Measurements from ENCODE around the gene C1QTNF7. TPM values are rescaled to one million over a fixed set of nuclear protein-coding genes. Genes with fewer than 3 reads are reported as not detected.

C1QTNF7 gene
- total RNA-seq, 1 experiment from 2014 or later: 0.04 TPM

DNA sequence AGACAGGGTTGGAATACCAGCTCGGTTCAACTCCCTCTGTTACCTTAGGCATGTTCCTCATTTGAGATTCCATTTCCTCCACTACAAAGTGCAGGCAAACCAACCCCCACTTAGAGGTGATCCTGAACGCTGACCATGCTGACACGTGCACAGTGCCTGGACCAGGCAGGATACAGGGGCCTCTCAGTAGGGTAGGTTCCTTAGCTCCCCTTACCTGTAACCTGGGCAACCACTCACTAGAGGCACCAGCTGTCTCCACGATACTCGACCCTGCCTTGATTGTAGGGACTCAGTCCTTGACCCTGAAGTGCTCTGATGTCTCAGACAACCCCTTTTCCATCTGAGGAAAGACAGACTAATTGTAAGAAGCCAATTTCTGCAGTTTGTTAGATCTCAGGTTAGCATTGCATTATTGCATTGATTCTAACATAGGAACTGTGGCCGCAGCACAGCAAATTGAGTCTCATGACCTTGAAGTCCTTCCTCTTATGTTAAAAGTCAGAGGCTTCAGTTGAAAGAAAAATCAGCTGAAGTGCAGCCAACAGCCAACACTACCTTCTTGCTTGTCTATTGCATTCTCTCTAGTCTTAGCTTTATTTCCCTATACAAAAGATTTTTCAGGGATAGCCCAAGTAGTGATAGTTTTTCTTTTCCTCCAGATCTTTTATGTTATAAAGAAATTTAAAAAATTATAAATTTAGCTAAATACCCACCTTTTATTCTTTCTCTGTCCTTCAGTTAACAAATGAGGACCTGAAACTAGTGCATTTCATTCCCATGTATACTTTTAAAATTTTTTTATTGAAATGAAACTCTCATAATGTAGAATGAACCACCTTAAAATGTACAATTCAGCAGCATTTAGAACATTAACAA is 11.2 kb upstream of the C1QTNF7 start:
- ChIA-PET CTCF (interaction anchor here (0.8 to 1.1 kb wide), 3 partner anchors 15 to 54 kb away, joined by 3 to 7 read pairs (median 4); partner anchors contain the start of gene CC2D2A), POLR2A (no interaction called here)
- peak; percentile 70 for ATAC-seq
- Mint-ChIP-seq H3K4me3 (no peak overlapping the region), H3K4me1 (peaks cover 13% of the 10 kb centered on the region), H3K27ac (no peak overlapping the region), H3K27me3 (ENCODE audit: low read depth) (no peaks in the 10 kb centered on the region), H3K36me3 (no peaks in the 10 kb centered on the region), H3K9me3 (no peaks in the 10 kb centered on the region)
- TF ChIP-seq, protein P1, sequence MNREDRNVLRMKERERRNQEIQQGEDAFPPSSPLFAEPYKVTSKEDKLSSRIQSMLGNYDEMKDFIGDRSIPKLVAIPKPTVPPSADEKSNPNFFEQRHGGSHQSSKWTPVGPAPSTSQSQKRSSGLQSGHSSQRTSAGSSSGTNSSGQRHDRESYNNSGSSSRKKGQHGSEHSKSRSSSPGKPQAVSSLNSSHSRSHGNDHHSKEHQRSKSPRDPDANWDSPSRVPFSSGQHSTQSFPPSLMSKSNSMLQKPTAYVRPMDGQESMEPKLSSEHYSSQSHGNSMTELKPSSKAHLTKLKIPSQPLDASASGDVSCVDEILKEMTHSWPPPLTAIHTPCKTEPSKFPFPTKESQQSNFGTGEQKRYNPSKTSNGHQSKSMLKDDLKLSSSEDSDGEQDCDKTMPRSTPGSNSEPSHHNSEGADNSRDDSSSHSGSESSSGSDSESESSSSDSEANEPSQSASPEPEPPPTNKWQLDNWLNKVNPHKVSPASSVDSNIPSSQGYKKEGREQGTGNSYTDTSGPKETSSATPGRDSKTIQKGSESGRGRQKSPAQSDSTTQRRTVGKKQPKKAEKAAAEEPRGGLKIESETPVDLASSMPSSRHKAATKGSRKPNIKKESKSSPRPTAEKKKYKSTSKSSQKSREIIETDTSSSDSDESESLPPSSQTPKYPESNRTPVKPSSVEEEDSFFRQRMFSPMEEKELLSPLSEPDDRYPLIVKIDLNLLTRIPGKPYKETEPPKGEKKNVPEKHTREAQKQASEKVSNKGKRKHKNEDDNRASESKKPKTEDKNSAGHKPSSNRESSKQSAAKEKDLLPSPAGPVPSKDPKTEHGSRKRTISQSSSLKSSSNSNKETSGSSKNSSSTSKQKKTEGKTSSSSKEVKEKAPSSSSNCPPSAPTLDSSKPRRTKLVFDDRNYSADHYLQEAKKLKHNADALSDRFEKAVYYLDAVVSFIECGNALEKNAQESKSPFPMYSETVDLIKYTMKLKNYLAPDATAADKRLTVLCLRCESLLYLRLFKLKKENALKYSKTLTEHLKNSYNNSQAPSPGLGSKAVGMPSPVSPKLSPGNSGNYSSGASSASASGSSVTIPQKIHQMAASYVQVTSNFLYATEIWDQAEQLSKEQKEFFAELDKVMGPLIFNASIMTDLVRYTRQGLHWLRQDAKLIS (CRISPR knock-in tag; IDR thresholded peaks at IDR 0.05; ENCODE audit: borderline replicate concordance): no peak
- TF ChIP-seq, protein P2, sequence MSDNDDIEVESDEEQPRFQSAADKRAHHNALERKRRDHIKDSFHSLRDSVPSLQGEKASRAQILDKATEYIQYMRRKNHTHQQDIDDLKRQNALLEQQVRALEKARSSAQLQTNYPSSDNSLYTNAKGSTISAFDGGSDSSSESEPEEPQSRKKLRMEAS (CRISPR knock-in tag; IDR thresholded peaks at IDR 0.05): 0 out of 2 replicates have a peak, but pooled peaks have one; percentile 35
- no peak for DNase-seq (ENCODE audit: low spot score)

DNA sequence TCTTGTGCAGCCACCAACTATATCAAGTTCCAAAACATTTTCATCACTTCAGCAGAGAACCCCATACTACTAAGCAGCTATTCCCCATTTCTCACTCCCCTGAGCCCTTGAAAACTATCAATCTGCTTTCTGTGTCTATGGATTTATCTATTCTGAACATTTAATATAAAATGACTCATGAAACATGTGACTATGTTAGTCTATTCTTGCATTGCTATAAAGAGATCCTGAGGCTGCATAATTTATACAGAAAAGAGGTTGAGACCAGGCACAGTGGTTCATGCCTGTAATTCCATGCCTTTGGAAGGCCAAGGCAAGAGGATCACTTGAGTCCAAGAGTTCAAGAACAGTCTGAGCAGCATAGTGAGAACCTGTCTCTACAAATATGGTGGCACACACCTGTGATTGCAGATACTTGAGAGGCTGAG is 10.6 kb upstream of the C1QTNF7 start:
- Mint-ChIP-seq H3K27me3 (ENCODE audit: low read depth) (no peaks in the 10 kb centered on the region), H3K4me1 (peaks cover 13% of the 10 kb centered on the region), H3K9me3 (no peaks in the 10 kb centered on the region), H3K36me3 (no peaks in the 10 kb centered on the region), H3K27ac (no peak overlapping the region), H3K4me3 (no peak overlapping the region)
- DNase-seq (ENCODE audit: low spot score) (no peak), ATAC-seq (no peak)
- ChIA-PET POLR2A (no interaction called here), CTCF (interaction anchor here (1.1 kb wide), 2 partner anchors 16 to 21 kb away, joined by 4 to 7 read pairs; no protein-coding TSS in a partner anchor)
- TF ChIP-seq, protein P2 (CRISPR knock-in tag; IDR thresholded peaks at IDR 0.05): no peak

DNA sequence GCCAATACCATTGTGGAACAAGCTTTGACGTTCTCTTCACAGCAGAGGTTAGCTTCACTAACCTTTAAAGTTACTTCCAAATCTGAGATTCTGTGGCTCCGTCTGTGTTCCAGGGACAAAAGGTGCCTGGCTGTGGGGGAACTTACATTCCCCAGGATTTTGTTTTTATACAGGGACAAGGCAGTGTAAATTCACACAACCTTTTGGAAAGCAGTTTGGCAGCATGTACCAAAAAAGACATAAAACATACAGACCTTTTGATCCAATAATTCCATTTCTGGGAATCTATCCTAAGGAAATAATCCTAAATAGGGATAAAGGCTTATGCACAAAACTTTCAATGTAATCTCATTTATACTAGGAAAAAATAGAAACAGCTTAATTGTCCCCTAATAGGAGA is 8.9 kb upstream of the C1QTNF7 start:
- no peaks in the 10 kb centered on the region for H3K36me3 Mint-ChIP-seq
- ChIA-PET CTCF (no interaction called here), POLR2A (no interaction called here)
- peaks cover 13% of the 10 kb centered on the region for H3K4me1 Mint-ChIP-seq
- H3K27ac Mint-ChIP-seq: no peak overlapping the region
- no peak overlapping the region for H3K4me3 Mint-ChIP-seq
- DNase-seq (ENCODE audit: low spot score): no peak
- H3K27me3 Mint-ChIP-seq (ENCODE audit: low read depth): no peaks in the 10 kb centered on the region
- ATAC-seq: no peak
- no peak for TF ChIP-seq NR3C1 (CRISPR knock-in tag; conservative IDR thresholded peaks at IDR 0.05; ENCODE audit: low read depth)
- no peak for TF ChIP-seq NFYB (CRISPR knock-in tag; conservative IDR thresholded peaks at IDR 0.05; ENCODE audit: low read depth)
- TF ChIP-seq KAT7 (CRISPR knock-in tag; IDR thresholded peaks at IDR 0.05; ENCODE audit: borderline replicate concordance): no peak
- no peak for TF ChIP-seq ZNF232 (CRISPR knock-in tag; IDR thresholded peaks at IDR 0.05)
- no peak for TF ChIP-seq FOXJ3 (CRISPR knock-in tag; IDR thresholded peaks at IDR 0.05; ENCODE audit: borderline replicate concordance)
- H3K9me3 Mint-ChIP-seq: no peaks in the 10 kb centered on the region

DNA sequence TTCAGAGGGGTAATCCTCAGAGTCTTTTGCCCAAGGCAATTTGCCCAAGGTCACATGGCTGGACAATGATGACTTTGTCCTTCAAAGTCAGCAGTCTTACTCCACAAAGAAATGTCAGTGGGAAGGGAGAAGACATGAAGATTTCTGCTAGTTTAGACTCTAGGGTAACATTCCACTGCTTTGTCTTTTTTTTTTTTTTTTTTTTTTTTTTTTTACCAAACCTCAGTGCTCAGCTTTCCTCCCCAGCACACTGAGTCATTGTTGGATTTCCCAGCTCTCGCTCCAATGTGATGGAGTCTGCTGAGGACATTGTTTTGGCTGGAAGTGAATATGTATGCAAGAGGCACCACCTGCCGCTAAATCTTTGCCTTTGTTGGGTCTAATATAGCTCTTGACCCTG is 7.2 kb upstream of the C1QTNF7 start:
- ATAC-seq (peak; percentile 73), DNase-seq (ENCODE audit: low spot score) (no peak)
- Mint-ChIP-seq H3K9me3 (no peaks in the 10 kb centered on the region), H3K4me3 (no peak overlapping the region), H3K36me3 (no peaks in the 10 kb centered on the region), H3K27ac (no peak overlapping the region), H3K27me3 (ENCODE audit: low read depth) (no peaks in the 10 kb centered on the region), H3K4me1 (peaks cover 13% of the 10 kb centered on the region)
- CTCF ChIA-PET: interaction anchor here (1.1 to 2.3 kb wide), 2 partner anchors 25 to 37 kb away, joined by 7 to 11 read pairs; no protein-coding TSS in a partner anchor
- POLR2A ChIA-PET: interaction anchor here (0.7 kb wide), 1 partner anchor 25 kb away, joined by 3 read pairs; no protein-coding TSS in a partner anchor
- no peak for TF ChIP-seq ATF1 (CRISPR knock-in tag; IDR thresholded peaks at IDR 0.05)
- no peak for TF ChIP-seq ESRRA (CRISPR knock-in tag; IDR thresholded peaks at IDR 0.05; ENCODE audit: borderline replicate concordance)
- TF ChIP-seq FOXK1 (CRISPR knock-in tag; IDR thresholded peaks at IDR 0.05): no peak
- TF ChIP-seq, protein P3, sequence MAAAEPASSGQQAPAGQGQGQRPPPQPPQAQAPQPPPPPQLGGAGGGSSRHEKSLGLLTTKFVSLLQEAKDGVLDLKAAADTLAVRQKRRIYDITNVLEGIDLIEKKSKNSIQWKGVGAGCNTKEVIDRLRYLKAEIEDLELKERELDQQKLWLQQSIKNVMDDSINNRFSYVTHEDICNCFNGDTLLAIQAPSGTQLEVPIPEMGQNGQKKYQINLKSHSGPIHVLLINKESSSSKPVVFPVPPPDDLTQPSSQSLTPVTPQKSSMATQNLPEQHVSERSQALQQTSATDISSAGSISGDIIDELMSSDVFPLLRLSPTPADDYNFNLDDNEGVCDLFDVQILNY (CRISPR knock-in tag; IDR thresholded peaks at IDR 0.05): no peak
- TF ChIP-seq, protein P4, sequence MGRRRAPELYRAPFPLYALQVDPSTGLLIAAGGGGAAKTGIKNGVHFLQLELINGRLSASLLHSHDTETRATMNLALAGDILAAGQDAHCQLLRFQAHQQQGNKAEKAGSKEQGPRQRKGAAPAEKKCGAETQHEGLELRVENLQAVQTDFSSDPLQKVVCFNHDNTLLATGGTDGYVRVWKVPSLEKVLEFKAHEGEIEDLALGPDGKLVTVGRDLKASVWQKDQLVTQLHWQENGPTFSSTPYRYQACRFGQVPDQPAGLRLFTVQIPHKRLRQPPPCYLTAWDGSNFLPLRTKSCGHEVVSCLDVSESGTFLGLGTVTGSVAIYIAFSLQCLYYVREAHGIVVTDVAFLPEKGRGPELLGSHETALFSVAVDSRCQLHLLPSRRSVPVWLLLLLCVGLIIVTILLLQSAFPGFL (CRISPR knock-in tag; IDR thresholded peaks at IDR 0.05; ENCODE audit: borderline replicate concordance): no peak
- TF ChIP-seq FOXJ3 (CRISPR knock-in tag; IDR thresholded peaks at IDR 0.05; ENCODE audit: borderline replicate concordance): no peak
- TF ChIP-seq SOX15 (CRISPR knock-in tag; IDR thresholded peaks at IDR 0.05): no peak
- TF ChIP-seq, protein P5, sequence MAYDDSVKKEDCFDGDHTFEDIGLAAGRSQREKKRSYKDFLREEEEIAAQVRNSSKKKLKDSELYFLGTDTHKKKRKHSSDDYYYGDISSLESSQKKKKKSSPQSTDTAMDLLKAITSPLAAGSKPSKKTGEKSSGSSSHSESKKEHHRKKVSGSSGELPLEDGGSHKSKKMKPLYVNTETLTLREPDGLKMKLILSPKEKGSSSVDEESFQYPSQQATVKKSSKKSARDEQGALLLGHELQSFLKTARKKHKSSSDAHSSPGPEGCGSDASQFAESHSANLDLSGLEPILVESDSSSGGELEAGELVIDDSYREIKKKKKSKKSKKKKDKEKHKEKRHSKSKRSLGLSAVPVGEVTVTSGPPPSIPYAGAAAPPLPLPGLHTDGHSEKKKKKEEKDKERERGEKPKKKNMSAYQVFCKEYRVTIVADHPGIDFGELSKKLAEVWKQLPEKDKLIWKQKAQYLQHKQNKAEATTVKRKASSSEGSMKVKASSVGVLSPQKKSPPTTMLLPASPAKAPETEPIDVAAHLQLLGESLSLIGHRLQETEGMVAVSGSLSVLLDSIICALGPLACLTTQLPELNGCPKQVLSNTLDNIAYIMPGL (CRISPR knock-in tag; IDR thresholded peaks at IDR 0.05): no peak
- TF ChIP-seq ZNF232 (CRISPR knock-in tag; IDR thresholded peaks at IDR 0.05): no peak
- TF ChIP-seq, protein P6, sequence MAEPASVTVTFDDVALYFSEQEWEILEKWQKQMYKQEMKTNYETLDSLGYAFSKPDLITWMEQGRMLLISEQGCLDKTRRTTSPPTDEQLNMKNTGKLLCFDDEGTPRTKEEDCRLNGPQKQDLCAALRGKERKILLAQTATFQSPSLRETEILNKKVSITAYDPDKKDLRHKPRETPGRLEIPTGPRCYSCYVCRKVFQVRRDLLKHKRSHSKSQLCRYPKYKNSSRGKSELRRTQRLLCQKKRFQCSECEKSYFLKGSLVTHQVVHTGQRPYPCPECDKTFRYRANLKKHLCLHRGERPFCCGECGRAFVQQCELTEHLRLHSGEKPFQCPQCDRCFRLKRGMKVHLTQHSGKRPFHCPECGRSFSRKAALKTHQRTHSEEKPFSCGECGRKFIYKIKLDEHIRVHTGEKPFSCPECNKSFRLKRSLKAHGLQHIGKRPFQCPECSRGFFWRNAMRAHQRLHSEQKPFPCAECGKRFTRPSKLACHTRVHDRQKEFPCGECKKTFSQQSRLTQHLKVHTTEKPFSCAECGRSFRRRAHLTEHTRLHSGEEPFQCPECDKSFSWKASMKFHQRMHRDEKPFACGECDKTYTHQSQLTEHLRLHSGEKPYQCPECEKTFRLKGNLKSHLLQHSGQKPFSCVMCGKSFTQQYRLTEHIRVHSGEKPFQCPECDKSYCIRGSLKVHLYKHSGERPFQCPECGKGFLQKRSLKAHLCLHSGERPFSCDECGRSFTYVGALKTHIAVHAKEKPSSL (CRISPR knock-in tag; conservative IDR thresholded peaks at IDR 0.05): no peak

Data from WTC11 (cell line).